Activated CD8-positive, alpha-beta T cell treated with anti-CD3 and anti-CD28 coated beads for 36 hours (primary cell): ENCODE results near the gene POMT2. TPM values are rescaled to one million over a fixed set of nuclear protein-coding genes. Genes with fewer than 3 reads are reported as not detected.

Source experiments
- ATAC-seq: fragments of 200-7000 bp; cut with Tn5 transposase; one replicate; pipeline ENCODE4 v1.10.0; 2021; ENCODE audit warnings: mild to moderate bottlenecking, moderate library complexity
- CTCF ChIA-PET: fragments of 350-600 bp; sonication (Branson Sonifier 250); formaldehyde crosslinking; loops from one replicate; lab custom pipeline; 2021; ENCODE audit warnings: antibody characterized with exemption; lab: Charles Lee
- POLR2A ChIA-PET: fragments of 350-600 bp; sonication (Branson Sonifier 250); formaldehyde crosslinking; loops from one replicate; lab custom pipeline; 2021; ENCODE audit warnings: antibody characterized with exemption; lab: Charles Lee
- DNase-seq: peaks from one replicate; pipeline ENCODE4 v3.0.0-alpha.2; 2020
- H3K27ac Mint-ChIP-seq: one replicate; pipeline ENCODE4 v1.8.0; 2021; ENCODE audit warnings: mild to moderate bottlenecking, mixed read lengths
- H3K27me3 Mint-ChIP-seq: one replicate; pipeline ENCODE4 v1.8.0; 2021; ENCODE audit warnings: mixed read lengths
- H3K36me3 Mint-ChIP-seq: one replicate; pipeline ENCODE4 v1.8.0; 2021; ENCODE audit warnings: low read depth, mixed read lengths
- H3K4me1 Mint-ChIP-seq: one replicate; pipeline ENCODE4 v1.8.0; 2021; ENCODE audit warnings: low read depth, mixed read lengths
- H3K4me3 Mint-ChIP-seq: one replicate; pipeline ENCODE4 v1.8.0; 2021; ENCODE audit warnings: mild to moderate bottlenecking, moderate library complexity, mixed read lengths
- H3K9me3 Mint-ChIP-seq: one replicate; pipeline ENCODE4 v1.8.0; 2021; ENCODE audit warnings: mixed read lengths
- CTCF ChIP-seq: fragments of 200-600 bp; IDR thresholded peaks from one replicate; pipeline ENCODE4 v1.8.0; 2022; ENCODE audit warnings: antibody characterized with exemption, mild to moderate bottlenecking
- intact Hi-C: fragments of 100-400 bp; cut with micrococcal nuclease; formaldehyde crosslinking; loops from one replicate; pipeline ENCODE4 v1.10.0; 2022
- total RNA-seq, 2 experiments: library from RNA; stranded (reverse); gene quantifications; one replicate each; pipeline ENCODE4 v1.2.3, GENCODE V29; 2021

The POMT2 gene
- total RNA-seq, 2 experiments from 2014 or later, result 14.2 to 15.3 TPM

GRCh38 chr14:77258566-77258965, 62.1 kb downstream of the POMT2 start:
- Mint-ChIP-seq H3K27me3 (peaks cover 5% of the 10 kb centered on the region), H3K27ac (no peak overlapping the region), H3K9me3 (no peaks in the 10 kb centered on the region), H3K36me3 (no peaks in the 10 kb centered on the region), H3K4me3 (no peak overlapping the region), H3K4me1 (no peaks in the 10 kb centered on the region)
- intact Hi-C loops, result no loop called here
- CTCF ChIA-PET, result no interaction called here
- no peak for DNase-seq
- no peak for TF ChIP-seq CTCF
- POLR2A ChIA-PET, result no interaction called here
- ATAC-seq, result no peak

- Mint-ChIP-seq H3K9me3 (no peaks in the 10 kb centered on the region), H3K4me3 (no peak overlapping the region), H3K27me3 (peaks cover 2% of the 10 kb centered on the region), H3K36me3 (no peaks in the 10 kb centered on the region), H3K4me1 (no peaks in the 10 kb centered on the region), H3K27ac (no peak overlapping the region)
- TF ChIP-seq CTCF, result no peak
- DNase-seq (no peak), ATAC-seq (no peak)
- POLR2A ChIA-PET, result no interaction called here
- CTCF ChIA-PET, result no interaction called here
- intact Hi-C loops, result no loop called here
Measured at GRCh38 chr14:77257700-77258099, 63.0 kb downstream of the POMT2 start.

GRCh38 chr14:77256694-77257093, 64.0 kb downstream of the POMT2 start:
- no peak for DNase-seq
- CTCF ChIA-PET, result no interaction called here
- Mint-ChIP-seq H3K4me3 (no peak overlapping the region), H3K4me1 (no peaks in the 10 kb centered on the region), H3K27ac (no peak overlapping the region), H3K27me3 (no peaks in the 10 kb centered on the region), H3K9me3 (no peaks in the 10 kb centered on the region), H3K36me3 (no peaks in the 10 kb centered on the region)
- TF ChIP-seq CTCF, result no peak
- POLR2A ChIA-PET, result no interaction called here
- no peak for ATAC-seq
- intact Hi-C loops, result no loop called here

- DNase-seq (no peak), ATAC-seq (no peak)
- Mint-ChIP-seq H3K36me3 (no peaks in the 10 kb centered on the region), H3K27me3 (no peaks in the 10 kb centered on the region), H3K9me3 (no peaks in the 10 kb centered on the region), H3K27ac (no peak overlapping the region), H3K4me3 (no peak overlapping the region), H3K4me1 (no peaks in the 10 kb centered on the region)
- TF ChIP-seq CTCF, result no peak
- ChIA-PET CTCF (no interaction called here), POLR2A (no interaction called here)
- intact Hi-C loops, result no loop called here
Measured at GRCh38 chr14:77253333-77254190, 67.1 kb downstream of the POMT2 start.

GRCh38 chr14:77251870-77252269, 68.8 kb downstream of the POMT2 start:
- CTCF ChIA-PET, result no interaction called here
- Mint-ChIP-seq H3K27me3 (no peaks in the 10 kb centered on the region), H3K4me3 (no peak overlapping the region), H3K27ac (no peak overlapping the region), H3K36me3 (no peaks in the 10 kb centered on the region), H3K4me1 (no peaks in the 10 kb centered on the region), H3K9me3 (no peaks in the 10 kb centered on the region)
- DNase-seq (no peak), ATAC-seq (no peak)
- POLR2A ChIA-PET, result no interaction called here
- no peak for TF ChIP-seq CTCF
- intact Hi-C loops, result no loop called here
